ENCODE measurements around the gene PLD6. TPM values are rescaled to one million over a fixed set of nuclear protein-coding genes. Genes with fewer than 3 reads are reported as not detected.
A peak's percentile ranks its signal among the peaks of the same experiment; 100 is the strongest.

The PLD6 gene
- total RNA-seq, 1 experiment from 2014 or later = 11.6 TPM

GRCh38 chr17:17191961-17192381, 14.2 kb downstream of the PLD6 start:
- DNase-seq (no peak), ATAC-seq (no peak)
- TF ChIP-seq EZH2phosphoT487 (IDR thresholded peaks at IDR 0.05; ENCODE audit: borderline replicate concordance, low read length) (no peak), EZH2 (IDR thresholded peaks at IDR 0.05; ENCODE audit: low read length, unreplicated experiment) (no peak), CTCF (conservative IDR thresholded peaks at IDR 0.05; ENCODE audit: low read depth, low read length) (no peak)
- ChIA-PET POLR2A (ENCODE audit: unreplicated experiment) (no interaction called here), CTCF (no interaction called here)
- Histone ChIP-seq H3K9me3 (ENCODE audit: low read length) (no peaks in the 10 kb centered on the region), H3K4me2 (ENCODE audit: low read length) (no peak overlapping the region), H3K9ac (ENCODE audit: low read length) (no peak overlapping the region), H3F3A (ENCODE audit: low read length, unreplicated experiment) (peaks cover 4% of the 10 kb centered on the region), H4K20me1 (ENCODE audit: low read length) (no peaks in the 10 kb centered on the region), H3K4me3 (ENCODE audit: low read length) (no peak overlapping the region), H3K36me3 (ENCODE audit: low read depth, low read length) (peaks cover 31% of the 10 kb centered on the region), H3K9me2 (replicated peaks; ENCODE audit: low read length) (no peaks in the 10 kb centered on the region), H3K4me1 (ENCODE audit: insufficient read depth, low read length) (no peaks in the 10 kb centered on the region; the same call in 1 of the 2 replicates), H2AFZ (ENCODE audit: low read length) (no peak overlapping the region), H3K27ac (ENCODE audit: low read length) (no peak overlapping the region), H3K27me3 (ENCODE audit: low read length) (no peaks in the 10 kb centered on the region), H3K79me2 (ENCODE audit: low read length) (no peaks in the 10 kb centered on the region)
- intact Hi-C loops (cut with micrococcal nuclease) = no loop called here
- BruUV-seq (replicated peaks) = TSS peak; percentile 0

- Histone ChIP-seq H3K9ac (ENCODE audit: low read length) (no peak overlapping the region), H3K4me2 (ENCODE audit: low read length) (no peak overlapping the region)
- CTCF ChIA-PET = no interaction called here
Observed at GRCh38 chr17:17191346-17191792, 14.8 kb downstream of the PLD6 start.

More at GRCh38 chr17:17191346-17191792, 14.8 kb downstream of the PLD6 start:
- Histone ChIP-seq H3K79me2 (ENCODE audit: low read length) (no peaks in the 10 kb centered on the region), H3K36me3 (ENCODE audit: low read depth, low read length) (peaks cover 36% of the 10 kb centered on the region), H2AFZ (ENCODE audit: low read length) (no peak overlapping the region), H4K20me1 (ENCODE audit: low read length) (no peaks in the 10 kb centered on the region), H3K4me1 (ENCODE audit: insufficient read depth, low read length) (peaks cover under 1% of the 10 kb centered on the region; the same call in 1 of the 2 replicates), H3K27me3 (ENCODE audit: low read length) (no peaks in the 10 kb centered on the region), H3K4me3 (ENCODE audit: low read length) (no peak overlapping the region), H3K9me3 (ENCODE audit: low read length) (no peaks in the 10 kb centered on the region), H3F3A (ENCODE audit: low read length, unreplicated experiment) (peaks cover 4% of the 10 kb centered on the region), H3K9me2 (replicated peaks; ENCODE audit: low read length) (no peaks in the 10 kb centered on the region), H3K27ac (ENCODE audit: low read length) (no peak overlapping the region)
- no peak for DNase-seq
- no TSS peak for BruUV-seq (replicated peaks)
- TF ChIP-seq EZH2 (IDR thresholded peaks at IDR 0.05; ENCODE audit: low read length, unreplicated experiment) (no peak), CTCF (conservative IDR thresholded peaks at IDR 0.05; ENCODE audit: low read depth, low read length) (no peak)
- ATAC-seq = peak; percentile 12; the same call in 1 of the 2 replicates
- POLR2A ChIA-PET (ENCODE audit: unreplicated experiment) = no interaction called here
- intact Hi-C loops (cut with micrococcal nuclease) = no loop called here

Data from PC-3 (cell line).